Ovary (tissue), 3 donors: ENCODE measurements around the gene PPP2R1A.
"Not testable (repeated sequence)": the region's sequence is repeated elsewhere in the genome, so short reads cannot be mapped to it uniquely, and the experiment has no call there.

Source experiments
- CTCF ChIP-seq, 3 donors: fragments of 450-650 bp in 2 of 3; fragments of 200-600 bp in 1 of 3; IDR thresholded peaks; one replicate each; pipeline versions ENCODE4 v1.5.1 to v1.8.0; 2016 to 2022; ENCODE audit warnings: antibody characterized with exemption in 3 of 3, mild to moderate bottlenecking in 1 of 3
- EP300 ChIP-seq: sonication (generic); formaldehyde crosslinking; IDR thresholded peaks from one replicate; pipeline ENCODE4 v1.6.1; 2017; ENCODE audit warnings: antibody characterized with exemption
- donor health status: DM: no; HTN: no; CAD: no.

- TF ChIP-seq CTCF (IDR thresholded peaks at IDR 0.05); EP300: not testable (repeated sequence)
Measured at GRCh38 chr19:52265556-52265955, 75.7 kb downstream of the PPP2R1A start.
